Measurements from ENCODE around the gene PECR.

The PECR gene

GRCh38 chr2:216090369-216090786 lies 8.8 kb upstream of the PECR start:
- no peak for TF ChIP-seq CTCF (IDR thresholded peaks at IDR 0.05; ENCODE audit: low read length, missing control alignments)
- no peak overlapping the region for H3K4me3 ChIP-seq (replicated peaks; ENCODE audit: low read depth, low read length)
- no peak for DNase-seq (ENCODE audit: low read depth)

GRCh38 chr2:216086207-216086893 lies 4.7 kb upstream of the PECR start:
- no peak for DNase-seq (ENCODE audit: low read depth)
- no peak for TF ChIP-seq CTCF (IDR thresholded peaks at IDR 0.05; ENCODE audit: low read length, missing control alignments)
- no peak overlapping the region for H3K4me3 ChIP-seq (replicated peaks; ENCODE audit: low read depth, low read length)

GRCh38 chr2:216084547-216084946 lies 2.9 kb upstream of the PECR start:
- H3K4me3 ChIP-seq (replicated peaks; ENCODE audit: low read depth, low read length), result no peak overlapping the region
- no peak for TF ChIP-seq CTCF (IDR thresholded peaks at IDR 0.05; ENCODE audit: low read length, missing control alignments)

GRCh38 chr2:216083464-216084281 lies 2.1 kb upstream of the PECR start:
- H3K4me3 ChIP-seq (replicated peaks; ENCODE audit: low read depth, low read length), result no peak overlapping the region
- TF ChIP-seq CTCF (IDR thresholded peaks at IDR 0.05; ENCODE audit: low read length, missing control alignments), result no peak
- DNase-seq (ENCODE audit: low read depth), result peak; percentile 53

More at GRCh38 chr2:216084547-216084946, 2.9 kb upstream of the PECR start:
- DNase-seq (ENCODE audit: low read depth), result no peak

- TF ChIP-seq CTCF (IDR thresholded peaks at IDR 0.05; ENCODE audit: low read length, missing control alignments), result no peak
- H3K4me3 ChIP-seq (replicated peaks; ENCODE audit: low read depth, low read length), result no peak overlapping the region
- DNase-seq (ENCODE audit: low read depth), result no peak
These were observed 1.2 kb upstream of the PECR start for GRCh38 chr2:216082805-216083204.

GRCh38 chr2:216082117-216082711 lies 605 bp upstream of the PECR start:
- TF ChIP-seq CTCF (IDR thresholded peaks at IDR 0.05; ENCODE audit: low read length, missing control alignments), result no peak
- no peak for DNase-seq (ENCODE audit: low read depth)
- H3K4me3 ChIP-seq (replicated peaks; ENCODE audit: low read depth, low read length), result peak overlapping the region; percentile 68

Measured in fibroblast of pulmonary artery (primary cell).